HL-60 (cell line): Measurements from ENCODE around the gene KDM5B.
"Not testable (repeated sequence)": the region's sequence is repeated elsewhere in the genome, so short reads cannot be mapped to it uniquely, and the experiment has no call there.

Experiments used
- DNase-seq, 2 experiments: peaks; one replicate each; pipeline ENCODE4 v3.0.0-alpha.2; 2010 to 2020; ENCODE audit warnings: low read depth in 1 of 2, low spot score in 1 of 2
- H3K27ac ChIP-seq: fragments of 250-450 bp; sonication (Bioruptor Pico); replicated peaks from 2 replicates; pipeline ENCODE4 v1.5.1; 2020; ENCODE audit warnings: mild to moderate bottlenecking, moderate library complexity
- H3K27me3 ChIP-seq: fragments of 250-450 bp; sonication (Bioruptor Pico); 2 replicates; pipeline ENCODE4 v1.5.1; 2021; ENCODE audit warnings: mild to moderate bottlenecking, moderate library complexity; ENCODE audit not compliant: insufficient read depth, poor library complexity, severe bottlenecking
- H3K4me3 ChIP-seq: replicated peaks from 2 replicates; pipeline ENCODE4 v1.5.1; 2011; ENCODE audit warnings: mild to moderate bottlenecking, control low read depth, low read length; ENCODE audit not compliant: insufficient read depth
- GABPA ChIP-seq: IDR thresholded peaks from 2 replicates; pipeline ENCODE4 v1.6.1; 2012; ENCODE audit warnings: low read depth
- POLR2AphosphoS5 ChIP-seq: IDR thresholded peaks from 2 replicates; pipeline ENCODE4 v1.6.1; 2012; ENCODE audit warnings: low read depth
- SPI1 ChIP-seq: IDR thresholded peaks from 2 replicates; pipeline ENCODE4 v1.6.1; 2012; ENCODE audit warnings: low read depth, mild to moderate bottlenecking, borderline replicate concordance
- TF ChIP-seq, protein P1 (sequence below): IDR thresholded peaks from one replicate; pipeline ENCODE4 v1.5.1; 2011; ENCODE audit warnings: low read length, control low read depth, inconsistent platforms; ENCODE audit not compliant: insufficient read depth
- TF ChIP-seq, protein P2 (sequence below): IDR thresholded peaks from 2 replicates; pipeline ENCODE4 v1.6.1; 2012; ENCODE audit warnings: low read depth; ENCODE audit not compliant: insufficient replicate concordance

Gene KDM5B

DNA sequence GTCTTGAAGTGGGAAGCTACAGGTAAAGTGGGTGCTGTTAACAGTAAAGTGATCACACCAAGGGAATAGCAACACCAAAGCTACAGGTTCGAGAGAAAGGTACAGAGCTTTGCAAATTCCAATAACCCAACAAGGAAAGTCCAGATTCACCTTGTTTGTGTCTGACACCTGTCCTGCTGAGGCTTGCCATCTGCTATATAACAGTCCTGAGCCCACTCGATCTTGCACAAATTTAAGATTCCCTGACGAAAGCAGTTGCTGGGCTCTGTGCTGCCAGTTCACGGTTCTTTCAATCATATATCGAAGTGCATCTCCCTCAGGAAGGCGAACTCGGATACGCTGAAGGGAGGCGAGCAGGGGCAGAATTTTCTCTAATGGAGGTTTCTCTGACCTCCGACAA lies 75.0 kb downstream of the KDM5B start:
- Histone ChIP-seq H3K27ac (no peak overlapping the region), H3K4me3 (no peak overlapping the region), H3K27me3 (no peaks in the 10 kb centered on the region)
- DNase-seq, result no peak
- TF ChIP-seq GABPA, result no peak
- TF ChIP-seq, protein P1, sequence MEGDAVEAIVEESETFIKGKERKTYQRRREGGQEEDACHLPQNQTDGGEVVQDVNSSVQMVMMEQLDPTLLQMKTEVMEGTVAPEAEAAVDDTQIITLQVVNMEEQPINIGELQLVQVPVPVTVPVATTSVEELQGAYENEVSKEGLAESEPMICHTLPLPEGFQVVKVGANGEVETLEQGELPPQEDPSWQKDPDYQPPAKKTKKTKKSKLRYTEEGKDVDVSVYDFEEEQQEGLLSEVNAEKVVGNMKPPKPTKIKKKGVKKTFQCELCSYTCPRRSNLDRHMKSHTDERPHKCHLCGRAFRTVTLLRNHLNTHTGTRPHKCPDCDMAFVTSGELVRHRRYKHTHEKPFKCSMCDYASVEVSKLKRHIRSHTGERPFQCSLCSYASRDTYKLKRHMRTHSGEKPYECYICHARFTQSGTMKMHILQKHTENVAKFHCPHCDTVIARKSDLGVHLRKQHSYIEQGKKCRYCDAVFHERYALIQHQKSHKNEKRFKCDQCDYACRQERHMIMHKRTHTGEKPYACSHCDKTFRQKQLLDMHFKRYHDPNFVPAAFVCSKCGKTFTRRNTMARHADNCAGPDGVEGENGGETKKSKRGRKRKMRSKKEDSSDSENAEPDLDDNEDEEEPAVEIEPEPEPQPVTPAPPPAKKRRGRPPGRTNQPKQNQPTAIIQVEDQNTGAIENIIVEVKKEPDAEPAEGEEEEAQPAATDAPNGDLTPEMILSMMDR, result no peak
- TF ChIP-seq SPI1, result no peak
- no peak for TF ChIP-seq POLR2AphosphoS5
- TF ChIP-seq, protein P2, sequence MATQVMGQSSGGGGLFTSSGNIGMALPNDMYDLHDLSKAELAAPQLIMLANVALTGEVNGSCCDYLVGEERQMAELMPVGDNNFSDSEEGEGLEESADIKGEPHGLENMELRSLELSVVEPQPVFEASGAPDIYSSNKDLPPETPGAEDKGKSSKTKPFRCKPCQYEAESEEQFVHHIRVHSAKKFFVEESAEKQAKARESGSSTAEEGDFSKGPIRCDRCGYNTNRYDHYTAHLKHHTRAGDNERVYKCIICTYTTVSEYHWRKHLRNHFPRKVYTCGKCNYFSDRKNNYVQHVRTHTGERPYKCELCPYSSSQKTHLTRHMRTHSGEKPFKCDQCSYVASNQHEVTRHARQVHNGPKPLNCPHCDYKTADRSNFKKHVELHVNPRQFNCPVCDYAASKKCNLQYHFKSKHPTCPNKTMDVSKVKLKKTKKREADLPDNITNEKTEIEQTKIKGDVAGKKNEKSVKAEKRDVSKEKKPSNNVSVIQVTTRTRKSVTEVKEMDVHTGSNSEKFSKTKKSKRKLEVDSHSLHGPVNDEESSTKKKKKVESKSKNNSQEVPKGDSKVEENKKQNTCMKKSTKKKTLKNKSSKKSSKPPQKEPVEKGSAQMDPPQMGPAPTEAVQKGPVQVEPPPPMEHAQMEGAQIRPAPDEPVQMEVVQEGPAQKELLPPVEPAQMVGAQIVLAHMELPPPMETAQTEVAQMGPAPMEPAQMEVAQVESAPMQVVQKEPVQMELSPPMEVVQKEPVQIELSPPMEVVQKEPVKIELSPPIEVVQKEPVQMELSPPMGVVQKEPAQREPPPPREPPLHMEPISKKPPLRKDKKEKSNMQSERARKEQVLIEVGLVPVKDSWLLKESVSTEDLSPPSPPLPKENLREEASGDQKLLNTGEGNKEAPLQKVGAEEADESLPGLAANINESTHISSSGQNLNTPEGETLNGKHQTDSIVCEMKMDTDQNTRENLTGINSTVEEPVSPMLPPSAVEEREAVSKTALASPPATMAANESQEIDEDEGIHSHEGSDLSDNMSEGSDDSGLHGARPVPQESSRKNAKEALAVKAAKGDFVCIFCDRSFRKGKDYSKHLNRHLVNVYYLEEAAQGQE, result no peak

DNA sequence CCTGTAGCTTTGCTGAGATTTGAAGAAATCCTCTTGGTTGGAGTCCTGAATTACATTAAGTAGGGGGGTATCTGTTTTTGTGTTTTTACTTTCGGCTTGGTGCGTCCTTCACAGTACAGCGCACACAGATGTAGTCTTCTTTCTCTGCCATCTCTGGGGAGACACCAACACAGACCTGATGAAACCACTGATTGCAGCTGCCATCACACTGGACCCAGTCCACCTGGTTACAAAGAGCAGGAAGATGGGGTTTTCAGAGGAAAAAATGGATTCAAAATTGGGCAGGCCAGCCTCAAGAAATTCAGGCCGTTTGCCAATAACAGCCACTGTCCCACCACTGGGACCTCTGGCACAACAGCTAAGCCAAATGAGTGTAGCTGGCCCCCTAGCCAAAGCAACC lies 79.3 kb downstream of the KDM5B start:
- DNase-seq, result no peak
- Histone ChIP-seq H3K27ac (no peak overlapping the region), H3K27me3 (no peaks in the 10 kb centered on the region), H3K4me3 (no peak overlapping the region)
- TF ChIP-seq, protein P1, result no peak
- TF ChIP-seq, protein P2, result no peak

DNA sequence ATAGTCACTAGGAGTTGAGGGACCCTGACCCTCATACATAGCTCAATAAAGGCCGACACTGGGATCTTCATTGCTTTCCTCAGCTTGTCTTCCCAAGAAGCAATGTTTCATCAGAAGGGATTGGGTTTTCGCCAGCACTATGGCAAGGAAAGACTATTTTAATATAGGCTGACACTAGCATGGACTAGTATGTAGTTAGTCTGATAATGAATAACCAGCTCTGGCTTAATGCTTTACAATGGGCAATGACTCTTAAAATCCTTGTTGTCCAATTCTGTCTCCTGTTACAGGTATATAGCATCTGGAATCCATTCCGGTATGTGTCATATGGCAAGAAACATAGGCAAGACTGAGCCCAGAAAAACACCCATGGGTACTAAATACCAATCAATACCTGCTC lies 82.7 kb downstream of the KDM5B start:
- H3K4me3 ChIP-seq, result no peak overlapping the region
- H3K27ac ChIP-seq, result no peak overlapping the region
- no peak for DNase-seq
- TF ChIP-seq, protein P1, result no peak
- no peak for TF ChIP-seq POLR2AphosphoS5
- no peaks in the 10 kb centered on the region for H3K27me3 ChIP-seq

DNA sequence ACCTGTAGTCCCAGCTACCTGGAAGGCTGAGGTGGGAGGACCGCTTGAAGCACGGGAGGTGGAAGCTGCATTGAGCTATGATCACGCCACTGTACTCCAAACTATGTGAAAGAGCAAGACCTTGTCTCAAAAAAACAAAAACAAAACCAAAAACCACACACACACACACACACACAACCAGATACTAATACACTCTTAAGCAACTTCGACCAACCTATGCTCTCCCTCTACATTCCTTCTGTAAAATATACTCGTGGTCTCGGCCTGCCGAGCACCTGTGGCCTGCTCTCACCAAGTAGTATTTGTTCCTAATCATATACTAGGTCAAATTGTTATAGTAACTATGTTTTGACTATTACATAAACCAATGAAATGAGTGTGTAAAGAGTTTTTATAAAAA lies 84.5 kb downstream of the KDM5B start:
- no peak overlapping the region for H3K4me3 ChIP-seq
- H3K27ac ChIP-seq, result no peak overlapping the region
- TF ChIP-seq, protein P2, result no peak
- TF ChIP-seq, protein P1, result no peak
- TF ChIP-seq GABPA (no peak), POLR2AphosphoS5 (no peak), SPI1 (no peak)
- no peaks in the 10 kb centered on the region for H3K27me3 ChIP-seq
- no peak for DNase-seq

DNA sequence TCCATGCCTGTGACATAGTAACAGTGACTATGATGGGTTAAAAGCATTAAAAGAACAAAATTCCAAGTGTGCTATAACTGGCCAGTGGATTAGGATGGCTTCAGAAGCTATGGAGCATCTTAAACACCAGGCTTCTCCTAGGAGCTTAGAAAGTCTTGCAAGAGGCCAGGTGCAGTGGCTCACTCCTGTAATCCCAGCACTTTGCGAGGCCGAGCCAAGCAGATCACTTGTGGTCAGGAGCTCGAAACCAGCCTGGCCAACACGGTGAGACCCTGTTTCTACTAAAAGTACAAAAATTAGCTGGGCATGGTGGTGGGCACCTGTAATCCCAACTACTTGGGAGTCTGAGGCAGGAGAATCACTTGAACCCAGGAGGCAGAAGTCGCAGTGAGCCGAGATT lies 85.2 kb downstream of the KDM5B start:
- H3K27ac ChIP-seq, H3K4me3 ChIP-seq, H3K27me3 ChIP-seq, DNase-seq: not testable (repeated sequence)
